ENCODE measurements around the gene BCKDHA. TPM values are rescaled to one million over a fixed set of nuclear protein-coding genes. Genes with fewer than 3 reads are reported as not detected.
"Not testable (repeated sequence)": the region's sequence is repeated elsewhere in the genome, so short reads cannot be mapped to it uniquely, and the experiment has no call there.

Gene BCKDHA
- total RNA-seq, 2 donors from 2014 or later, result 17.3 to 20.4 TPM

GRCh38 chr19:41421973-41422372, 24.4 kb downstream of the BCKDHA start:
- ATAC-seq (no peak), DNase-seq (no peak)
- intact Hi-C loops (cut with DNase I, micrococcal nuclease), result no loop called here

- ATAC-seq, result no peak
- DNase-seq, result no peak
Observed at GRCh38 chr19:41422456-41422855, 24.8 kb downstream of the BCKDHA start.

GRCh38 chr19:41422955-41423354, 25.3 kb downstream of the BCKDHA start:
- intact Hi-C loops (cut with DNase I, micrococcal nuclease), result no loop called here
- ATAC-seq (no peak), DNase-seq (no peak)

More at GRCh38 chr19:41422456-41422855, 24.8 kb downstream of the BCKDHA start:
- intact Hi-C loops (cut with DNase I, micrococcal nuclease), result no loop called here

GRCh38 chr19:41424335-41425173, 26.9 kb downstream of the BCKDHA start:
- ATAC-seq (no peak), DNase-seq (peak in 1 of 2 donors; percentile 49)
- intact Hi-C loops (cut with DNase I, micrococcal nuclease), result no loop called here

GRCh38 chr19:41425174-41426115, 27.8 kb downstream of the BCKDHA start:
- peak in 1 of 2 donors; percentile 49 for DNase-seq
- intact Hi-C loops (cut with DNase I, micrococcal nuclease), result no loop called here
- peak; percentile 1 for ATAC-seq

GRCh38 chr19:41426116-41426841, 28.7 kb downstream of the BCKDHA start:
- DNase-seq (peak in 1 of 2 donors; percentile 44), ATAC-seq (peak; percentile 19)
- intact Hi-C loops (cut with DNase I, micrococcal nuclease), result no loop called here

- peak; percentile 81 for ATAC-seq
Observed at GRCh38 chr19:41426952-41427646, 29.5 kb downstream of the BCKDHA start, which contains the start of gene B3GNT8. Gene B3GNT8, minus strand, starts transcription at chr19:41427374. Its CDS starts 596 bp downstream, at chr19:41426778.

GRCh38 chr19:41427647-41428480, 30.2 kb downstream of the BCKDHA start:
- intact Hi-C loops (cut with DNase I, micrococcal nuclease), result no loop called here
- peak; percentile 28 for ATAC-seq
- DNase-seq, result peak; percentile 56 to 57

More at GRCh38 chr19:41426952-41427646, 29.5 kb downstream of the BCKDHA start, which contains the start of gene B3GNT8:
- intact Hi-C loops (cut with DNase I, micrococcal nuclease), result no loop called here
- peak; percentile 92 to 95 for DNase-seq

- intact Hi-C loops (cut with DNase I, micrococcal nuclease), result no loop called here
- ATAC-seq, result no peak
- no peak for DNase-seq
Observed at GRCh38 chr19:41428481-41428859, 30.9 kb downstream of the BCKDHA start.

- no peak for DNase-seq
- intact Hi-C loops (cut with DNase I, micrococcal nuclease), result no loop called here
- no peak for ATAC-seq
Observed at GRCh38 chr19:41430922-41431321, 33.3 kb downstream of the BCKDHA start.

GRCh38 chr19:41431426-41432386, 34.1 kb downstream of the BCKDHA start:
- DNase-seq (peak in 1 of 2 donors; percentile 45), ATAC-seq (no peak)
- intact Hi-C loops (cut with DNase I, micrococcal nuclease), result no loop called here

GRCh38 chr19:41433171-41433570, 35.6 kb downstream of the BCKDHA start:
- DNase-seq, result no peak
- intact Hi-C loops (cut with DNase I, micrococcal nuclease), result no loop called here
- ATAC-seq, result no peak

- intact Hi-C loops (cut with DNase I, micrococcal nuclease), result no loop called here
- ATAC-seq (no peak), DNase-seq (no peak)
Observed at GRCh38 chr19:41434450-41434849, 36.8 kb downstream of the BCKDHA start.

- DNase-seq; intact Hi-C loops (cut with DNase I, micrococcal nuclease): not testable (repeated sequence)
Observed at GRCh38 chr19:41435376-41435775, 37.8 kb downstream of the BCKDHA start.

GRCh38 chr19:41435936-41436673, 38.5 kb downstream of the BCKDHA start:
- ATAC-seq, result peak; percentile 50

More at GRCh38 chr19:41435376-41435775, 37.8 kb downstream of the BCKDHA start:
- not testable (repeated sequence) for ATAC-seq

GRCh38 chr19:41436674-41436951, 39.0 kb downstream of the BCKDHA start:
- ATAC-seq, result no peak
- no peak for DNase-seq
- intact Hi-C loops (cut with DNase I, micrococcal nuclease), result no loop called here

More at GRCh38 chr19:41435936-41436673, 38.5 kb downstream of the BCKDHA start:
- intact Hi-C loops (cut with DNase I, micrococcal nuclease), result no loop called here
- no peak for DNase-seq

All from left colon (tissue), 2 donors.